Ishikawa (cell line): ENCODE results near the gene CNOT1.

Source experiments
- CEBPB ChIP-seq: IDR thresholded peaks from 2 replicates; pipeline ENCODE4 v1.6.1; 2012
- CREB1 ChIP-seq: IDR thresholded peaks from 2 replicates; pipeline ENCODE4 v1.6.1; 2012; ENCODE audit warnings: low read depth
- EGR1 ChIP-seq: IDR thresholded peaks from 2 replicates; pipeline ENCODE4 v1.6.1; 2012
- EP300 ChIP-seq: IDR thresholded peaks from 2 replicates; pipeline ENCODE4 v1.6.1; 2012; ENCODE audit warnings: borderline replicate concordance
- FOXM1 ChIP-seq: IDR thresholded peaks from 2 replicates; pipeline ENCODE4 v1.6.1; 2012; ENCODE audit warnings: low read depth, borderline replicate concordance
- NFIC ChIP-seq: IDR thresholded peaks from 2 replicates; pipeline ENCODE4 v1.6.1; 2012
- RAD21 ChIP-seq: IDR thresholded peaks from 2 replicates; pipeline ENCODE4 v1.6.1; 2012; ENCODE audit warnings: low read depth
- TAF1 ChIP-seq: IDR thresholded peaks from 2 replicates; pipeline ENCODE4 v1.6.1; 2012; ENCODE audit warnings: low read depth, mild to moderate bottlenecking
- TCF12 ChIP-seq: IDR thresholded peaks from 2 replicates; pipeline ENCODE4 v1.6.1; 2012; ENCODE audit warnings: low read depth
- TEAD4 ChIP-seq: IDR thresholded peaks from 2 replicates; pipeline ENCODE4 v1.6.1; 2012
- USF1 ChIP-seq: IDR thresholded peaks from 2 replicates; pipeline ENCODE4 v1.6.1; 2012
- YY1 ChIP-seq: IDR thresholded peaks from 2 replicates; pipeline ENCODE4 v1.6.1; 2012; ENCODE audit warnings: low read depth
- ZBTB7A ChIP-seq: IDR thresholded peaks from 2 replicates; pipeline ENCODE4 v1.6.1; 2012; ENCODE audit warnings: low read depth
- TF ChIP-seq, protein P1 (sequence below): IDR thresholded peaks from 2 replicates; pipeline ENCODE4 v1.6.1; 2012
- TF ChIP-seq, protein P2 (sequence below): IDR thresholded peaks from 2 replicates; pipeline ENCODE4 v1.6.1; 2012; ENCODE audit warnings: low read depth, mild to moderate bottlenecking

Gene CNOT1

DNA sequence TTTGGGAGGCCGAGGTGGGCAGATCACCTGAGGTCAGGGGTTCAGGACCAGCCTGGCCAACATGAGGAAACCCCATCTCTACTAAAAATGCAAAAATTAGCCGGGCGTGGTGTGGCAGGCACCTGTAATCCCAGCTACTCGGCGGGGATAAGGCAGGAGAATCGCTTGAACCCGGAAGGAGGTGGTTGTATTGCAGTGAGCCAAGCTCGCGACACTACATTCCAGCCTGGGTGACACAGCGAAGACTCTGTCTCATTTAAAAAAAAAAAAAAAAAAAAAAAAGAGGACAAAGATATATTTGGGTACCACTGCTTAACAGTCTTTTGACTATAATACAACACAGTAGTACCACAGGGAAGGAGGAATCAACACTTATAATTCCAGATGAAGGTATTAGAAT is 9.2 kb downstream of the CNOT1 start:
- TF ChIP-seq CEBPB = no peak
- TF ChIP-seq RAD21 = no peak
- TF ChIP-seq, protein P1, sequence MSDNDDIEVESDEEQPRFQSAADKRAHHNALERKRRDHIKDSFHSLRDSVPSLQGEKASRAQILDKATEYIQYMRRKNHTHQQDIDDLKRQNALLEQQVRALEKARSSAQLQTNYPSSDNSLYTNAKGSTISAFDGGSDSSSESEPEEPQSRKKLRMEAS = no peak
- no peak for TF ChIP-seq TAF1
- TF ChIP-seq YY1 = no peak
- no peak for TF ChIP-seq CREB1
- no peak for TF ChIP-seq NFIC
- TF ChIP-seq FOXM1 = no peak
- no peak for TF ChIP-seq EGR1
- TF ChIP-seq ZBTB7A = no peak
- no peak for TF ChIP-seq EP300
- TF ChIP-seq, protein P2, sequence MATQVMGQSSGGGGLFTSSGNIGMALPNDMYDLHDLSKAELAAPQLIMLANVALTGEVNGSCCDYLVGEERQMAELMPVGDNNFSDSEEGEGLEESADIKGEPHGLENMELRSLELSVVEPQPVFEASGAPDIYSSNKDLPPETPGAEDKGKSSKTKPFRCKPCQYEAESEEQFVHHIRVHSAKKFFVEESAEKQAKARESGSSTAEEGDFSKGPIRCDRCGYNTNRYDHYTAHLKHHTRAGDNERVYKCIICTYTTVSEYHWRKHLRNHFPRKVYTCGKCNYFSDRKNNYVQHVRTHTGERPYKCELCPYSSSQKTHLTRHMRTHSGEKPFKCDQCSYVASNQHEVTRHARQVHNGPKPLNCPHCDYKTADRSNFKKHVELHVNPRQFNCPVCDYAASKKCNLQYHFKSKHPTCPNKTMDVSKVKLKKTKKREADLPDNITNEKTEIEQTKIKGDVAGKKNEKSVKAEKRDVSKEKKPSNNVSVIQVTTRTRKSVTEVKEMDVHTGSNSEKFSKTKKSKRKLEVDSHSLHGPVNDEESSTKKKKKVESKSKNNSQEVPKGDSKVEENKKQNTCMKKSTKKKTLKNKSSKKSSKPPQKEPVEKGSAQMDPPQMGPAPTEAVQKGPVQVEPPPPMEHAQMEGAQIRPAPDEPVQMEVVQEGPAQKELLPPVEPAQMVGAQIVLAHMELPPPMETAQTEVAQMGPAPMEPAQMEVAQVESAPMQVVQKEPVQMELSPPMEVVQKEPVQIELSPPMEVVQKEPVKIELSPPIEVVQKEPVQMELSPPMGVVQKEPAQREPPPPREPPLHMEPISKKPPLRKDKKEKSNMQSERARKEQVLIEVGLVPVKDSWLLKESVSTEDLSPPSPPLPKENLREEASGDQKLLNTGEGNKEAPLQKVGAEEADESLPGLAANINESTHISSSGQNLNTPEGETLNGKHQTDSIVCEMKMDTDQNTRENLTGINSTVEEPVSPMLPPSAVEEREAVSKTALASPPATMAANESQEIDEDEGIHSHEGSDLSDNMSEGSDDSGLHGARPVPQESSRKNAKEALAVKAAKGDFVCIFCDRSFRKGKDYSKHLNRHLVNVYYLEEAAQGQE = no peak
- TF ChIP-seq TEAD4 = no peak
- TF ChIP-seq TCF12 = no peak
- TF ChIP-seq USF1 = no peak

GRCh38 chr16:58615280-58615679 is 14.3 kb downstream of the CNOT1 start:
- TF ChIP-seq EP300 (no peak), TAF1 (no peak), FOXM1 (no peak)

DNA sequence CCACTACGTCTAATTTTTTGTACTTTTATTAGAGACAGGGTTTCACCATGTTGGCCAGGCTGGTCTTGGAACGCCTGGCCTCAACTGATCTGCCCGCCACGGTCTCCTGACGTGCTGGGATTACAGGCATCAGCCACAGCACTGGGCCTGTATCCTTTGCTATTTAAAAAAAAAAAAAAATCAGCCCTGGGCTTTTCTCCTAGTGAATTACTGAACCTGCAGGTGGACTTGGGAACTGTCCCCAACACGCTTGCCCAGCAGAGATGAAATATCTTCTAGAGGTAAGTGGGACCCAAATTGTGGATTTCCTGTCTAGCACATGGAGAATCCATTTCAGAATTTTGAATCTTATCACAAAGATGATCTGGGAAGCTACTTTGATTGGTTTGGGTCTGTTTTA is 14.8 kb downstream of the CNOT1 start:
- TF ChIP-seq TCF12 = no peak
- TF ChIP-seq EGR1 = no peak
- TF ChIP-seq NFIC = no peak

- TF ChIP-seq, protein P1 = no peak
- TF ChIP-seq CEBPB (no peak), TAF1 (no peak)
Measured at GRCh38 chr16:58614212-58614611, 15.4 kb downstream of the CNOT1 start.

GRCh38 chr16:58608601-58609136 is 21.0 kb downstream of the CNOT1 start:
- TF ChIP-seq, protein P1 = no peak
- no peak for TF ChIP-seq USF1

DNA sequence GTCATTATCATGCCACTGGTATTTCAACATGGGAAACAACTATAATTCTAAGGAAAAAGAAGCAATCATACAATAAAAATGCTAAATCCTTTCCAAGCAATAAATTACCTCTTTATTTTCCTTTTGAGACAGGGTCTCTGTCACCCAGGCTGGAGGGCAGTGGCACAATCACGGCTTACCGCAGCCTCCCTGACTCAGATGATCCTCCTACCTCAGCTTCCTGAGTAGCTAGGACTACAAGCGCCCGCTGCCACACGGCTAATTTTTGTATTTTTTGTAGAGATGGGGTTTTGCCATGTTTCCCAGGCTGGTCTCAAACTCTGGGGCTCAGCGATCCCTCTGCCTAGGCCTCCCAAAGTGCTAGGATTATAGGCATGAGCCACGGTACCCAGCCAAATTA is 24.1 kb downstream of the CNOT1 start:
- TF ChIP-seq YY1 = no peak
- no peak for TF ChIP-seq CEBPB
- TF ChIP-seq, protein P1 = no peak

- TF ChIP-seq, protein P1 = no peak
- TF ChIP-seq, protein P2 = no peak
- TF ChIP-seq NFIC = no peak
- TF ChIP-seq CREB1 = no peak
Measured at GRCh38 chr16:58591083-58591482, 38.5 kb downstream of the CNOT1 start.
